Cerebellar cortex (tissue), 1 donor: ENCODE data around the gene TMSB4X.
A peak's percentile ranks its signal among the peaks of the same experiment; 100 is the strongest.
"Not testable (repeated sequence)": the region's sequence is repeated elsewhere in the genome, so short reads cannot be mapped to it uniquely, and the experiment has no call there.

ENCODE experiments used
- DNase-seq: peaks from one replicate; pipeline ENCODE4 v3.0.0-alpha.2; 2015; ENCODE audit warnings: low spot score

The TMSB4X gene

DNA sequence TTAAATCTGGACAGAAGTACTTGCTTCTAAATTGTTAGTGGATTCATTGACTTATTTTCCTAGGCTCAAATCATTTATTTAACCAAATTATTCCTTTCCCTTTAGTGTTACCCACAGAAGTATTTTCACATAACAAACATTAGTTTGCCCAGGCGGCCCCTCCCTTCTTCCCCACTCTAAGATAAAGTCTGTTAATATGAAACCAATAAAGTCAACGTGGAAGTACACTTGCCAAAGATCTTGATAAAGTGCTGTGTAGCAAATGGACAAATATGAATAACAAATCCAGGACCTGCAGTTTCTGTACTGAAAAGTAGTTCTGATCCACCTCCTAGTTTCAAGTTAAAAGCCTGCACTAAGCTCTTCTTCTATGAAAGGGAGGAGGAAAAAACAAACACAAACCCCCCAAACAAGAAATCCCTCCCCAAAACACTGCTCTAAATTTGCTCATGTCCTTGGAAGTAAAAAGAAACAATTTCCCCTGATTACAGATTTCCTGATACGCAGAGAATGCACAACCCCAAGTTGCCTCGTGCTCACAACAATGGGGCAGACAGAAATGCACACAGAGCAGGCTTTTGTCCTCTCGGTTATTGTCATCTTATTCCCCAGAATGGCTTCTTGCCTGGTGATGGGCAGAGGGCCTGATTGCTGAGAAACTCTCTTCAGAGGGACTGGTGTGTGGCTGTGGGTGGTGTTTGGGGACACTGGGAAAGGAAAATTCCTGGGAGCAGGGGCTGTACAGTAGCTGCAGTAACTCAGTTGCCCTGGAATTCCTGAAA lies 23.2 kb downstream of the TMSB4X start:
- DNase-seq = no peak

DNA sequence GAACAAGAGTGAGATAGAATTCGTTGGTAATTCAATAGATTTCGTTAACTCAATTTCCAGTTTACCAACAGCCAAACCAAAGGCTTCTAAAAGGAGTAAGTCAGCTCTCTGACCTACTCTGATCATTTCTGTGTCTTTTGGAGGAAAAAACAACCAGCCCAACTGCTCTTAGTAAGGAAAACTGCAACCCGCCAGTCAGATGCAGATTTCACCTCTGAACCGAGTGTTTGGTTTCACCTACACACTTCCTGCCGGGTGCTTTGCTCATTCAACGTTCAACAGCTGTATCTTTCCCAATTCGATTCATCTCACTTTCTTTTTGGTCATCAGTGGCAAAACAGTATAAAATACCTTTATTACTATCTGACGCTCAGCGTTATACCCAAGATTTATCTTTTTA lies 24.5 kb downstream of the TMSB4X start:
- DNase-seq = no peak

DNA sequence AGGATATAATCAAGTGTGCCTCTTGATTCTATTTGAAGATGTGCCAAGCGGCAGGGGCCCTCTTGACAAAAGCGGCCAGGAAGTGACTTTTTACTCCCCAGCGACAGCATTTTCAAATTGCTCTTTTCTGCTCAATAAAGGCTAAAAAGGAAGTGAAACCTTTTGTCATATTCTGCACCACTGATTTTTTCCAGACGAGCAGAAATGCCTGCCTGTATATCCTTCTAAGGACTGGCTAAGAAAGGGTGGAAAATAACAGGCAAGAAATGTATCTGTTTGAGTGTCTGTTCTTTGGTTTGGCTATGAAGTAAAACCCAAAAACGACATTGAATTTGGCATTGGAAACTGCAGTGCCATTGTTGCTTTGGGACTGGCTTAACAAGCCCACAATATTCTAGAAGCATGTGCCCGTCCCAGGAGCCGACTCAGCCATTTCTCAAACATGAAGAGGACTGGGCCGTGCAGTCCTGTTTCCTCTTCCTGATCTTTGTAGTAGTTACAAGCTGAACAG lies 25.4 kb downstream of the TMSB4X start:
- no peak for DNase-seq

DNA sequence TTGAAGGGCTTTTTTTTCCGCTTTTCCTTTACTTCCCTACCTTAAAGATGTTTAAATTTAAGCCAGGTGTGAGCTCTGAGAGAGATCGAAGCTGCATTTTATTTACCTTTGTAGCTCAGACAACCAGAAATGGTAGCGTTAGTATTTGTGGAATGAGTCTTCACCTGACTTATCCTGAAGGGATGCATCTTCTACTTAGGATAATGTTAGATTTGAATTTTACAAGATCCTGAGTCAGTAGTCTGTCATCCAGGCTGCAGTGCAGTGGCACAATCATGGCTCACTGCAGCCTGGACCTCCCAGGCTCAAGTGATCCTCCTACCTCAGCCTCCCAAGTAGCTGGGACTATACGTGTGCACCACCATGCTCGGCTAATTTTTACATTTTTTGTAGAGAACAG lies 26.2 kb downstream of the TMSB4X start:
- no peak for DNase-seq

DNA sequence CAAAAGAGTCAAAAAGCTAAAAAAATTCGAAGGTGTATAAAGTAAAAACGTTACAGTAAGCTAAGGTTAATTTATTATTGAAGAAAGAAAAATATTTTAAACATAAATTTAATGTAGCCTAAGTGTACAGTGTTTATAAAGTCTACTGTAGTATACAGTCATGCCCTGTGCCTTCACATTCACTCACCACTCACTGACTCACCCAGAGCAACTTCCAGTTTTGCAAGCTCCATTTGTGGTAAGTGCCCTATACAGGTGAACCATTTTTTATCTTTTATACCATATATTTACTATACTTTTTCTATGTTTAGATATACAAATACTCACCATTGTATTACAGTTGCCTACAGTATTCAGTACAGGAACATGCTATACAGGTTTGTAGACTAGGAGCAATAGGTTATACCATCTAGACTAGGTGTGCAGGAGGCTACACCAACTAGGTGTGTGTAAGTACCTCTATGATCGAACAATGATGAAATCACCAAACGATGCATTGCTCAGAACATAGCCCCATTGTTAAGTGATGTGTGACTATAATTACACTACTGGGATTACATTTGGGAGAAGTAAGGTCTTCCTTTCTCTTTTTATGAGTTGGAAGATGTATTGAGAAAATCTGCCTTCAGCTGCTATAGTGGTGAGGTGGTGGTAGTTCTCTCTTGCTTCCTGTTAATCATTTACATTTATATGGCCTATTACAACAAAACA lies 27.2 kb downstream of the TMSB4X start:
- no peak for DNase-seq

DNA sequence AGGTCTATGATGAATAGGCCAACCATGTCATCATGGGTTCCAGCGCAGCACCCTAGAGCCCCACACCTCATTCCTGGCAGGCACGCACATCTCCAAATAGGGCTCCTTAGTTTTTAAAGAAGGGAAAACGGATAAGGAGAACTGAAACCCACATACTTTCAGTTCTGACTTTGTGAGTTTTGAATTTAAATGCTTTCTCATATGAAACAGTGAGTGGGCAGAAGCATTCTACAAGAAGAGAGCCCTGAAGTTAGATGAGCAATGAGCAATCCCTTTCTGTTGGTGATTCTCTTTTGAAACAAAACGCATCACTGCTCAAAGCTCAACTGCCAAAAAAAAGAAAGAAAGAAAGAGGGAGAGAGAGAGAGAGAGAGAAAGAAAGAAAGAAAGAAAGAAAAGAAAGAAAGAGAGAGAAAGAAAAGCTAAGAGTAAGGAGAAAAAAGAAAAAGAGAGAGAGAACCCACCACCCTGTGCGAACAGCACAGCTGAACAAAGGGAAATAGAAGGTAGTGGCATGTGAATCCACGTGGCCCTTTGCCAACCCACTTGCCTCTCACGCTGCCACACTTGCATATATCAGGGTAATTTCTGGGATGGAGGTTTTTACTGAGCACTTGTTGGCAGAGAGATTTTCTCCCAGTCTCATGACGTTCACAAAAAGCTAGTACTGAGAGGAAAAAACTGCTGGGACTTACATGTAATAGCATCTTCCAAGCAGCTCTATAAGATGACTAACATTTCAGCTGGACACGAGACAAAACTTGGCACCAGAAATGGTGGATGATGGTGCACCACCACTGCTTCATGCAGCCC lies 31.0 kb downstream of the TMSB4X start:
- no peak for DNase-seq

DNA sequence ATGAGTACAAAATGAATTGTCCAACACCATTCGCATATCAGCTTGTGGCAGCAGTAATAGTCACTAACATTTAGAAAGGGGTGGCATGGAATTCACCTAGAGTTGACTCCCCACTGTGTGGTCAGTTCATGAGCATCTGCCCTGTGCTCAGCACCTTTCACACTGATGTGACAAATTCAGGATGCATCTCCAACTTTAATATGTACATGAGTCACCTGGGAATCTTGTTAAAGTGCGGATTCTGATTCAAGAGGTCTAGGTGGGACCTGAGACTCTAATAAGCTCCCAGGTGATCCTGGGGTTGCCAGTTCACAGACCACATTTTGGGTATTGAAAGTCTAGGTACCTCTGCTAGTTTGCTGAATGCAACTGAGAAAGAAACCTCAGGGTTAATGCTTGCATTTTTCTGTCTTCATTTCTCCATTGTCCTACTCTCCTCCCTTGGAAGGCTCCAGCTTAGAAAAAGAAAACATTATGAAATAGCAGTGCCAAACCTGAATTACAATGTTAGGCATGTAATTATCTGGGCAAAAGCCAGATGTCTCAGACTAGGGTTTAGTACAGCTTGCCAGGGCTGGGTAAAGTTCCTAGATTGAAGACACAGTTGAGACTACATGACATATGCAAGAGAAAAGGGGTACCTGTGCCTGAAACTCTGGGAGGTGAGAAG lies 32.7 kb downstream of the TMSB4X start:
- DNase-seq = no peak

DNA sequence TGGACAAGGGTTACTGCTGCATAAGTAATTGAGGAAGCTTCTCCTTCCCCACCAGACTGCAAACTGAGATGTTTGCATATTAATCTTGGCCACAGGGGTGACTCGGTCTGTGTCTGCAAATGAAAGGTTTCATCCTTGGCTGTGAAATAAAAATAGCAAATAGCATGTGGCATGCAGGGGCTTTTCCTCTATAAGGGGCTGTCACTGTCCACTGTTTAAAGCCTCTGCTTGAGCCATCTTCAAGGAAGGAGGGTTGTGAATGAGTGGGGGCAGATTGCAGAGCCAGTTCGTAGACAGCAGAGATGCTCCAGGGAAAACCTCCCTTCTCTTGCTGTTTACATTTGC lies 33.3 kb downstream of the TMSB4X start:
- DNase-seq = no peak

DNA sequence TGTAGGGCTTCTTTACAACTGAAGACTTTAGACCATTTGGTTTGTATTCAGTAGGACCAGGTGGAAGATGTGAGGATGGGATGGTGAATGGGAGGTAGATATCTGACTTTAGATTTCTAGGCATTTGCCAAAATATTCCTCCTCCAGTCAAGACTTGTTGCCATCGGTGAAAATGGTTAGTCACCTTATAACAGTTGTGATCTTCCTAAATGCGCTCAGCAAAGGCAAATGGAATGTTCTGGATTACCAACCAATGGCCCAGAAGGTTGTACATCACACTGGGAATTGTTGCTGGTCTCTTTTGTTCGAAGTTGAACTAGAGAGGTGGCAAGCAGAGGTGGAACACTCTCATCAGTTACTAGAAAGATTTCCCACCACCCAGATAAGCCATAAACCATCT lies 33.9 kb downstream of the TMSB4X start:
- DNase-seq = no peak

DNA sequence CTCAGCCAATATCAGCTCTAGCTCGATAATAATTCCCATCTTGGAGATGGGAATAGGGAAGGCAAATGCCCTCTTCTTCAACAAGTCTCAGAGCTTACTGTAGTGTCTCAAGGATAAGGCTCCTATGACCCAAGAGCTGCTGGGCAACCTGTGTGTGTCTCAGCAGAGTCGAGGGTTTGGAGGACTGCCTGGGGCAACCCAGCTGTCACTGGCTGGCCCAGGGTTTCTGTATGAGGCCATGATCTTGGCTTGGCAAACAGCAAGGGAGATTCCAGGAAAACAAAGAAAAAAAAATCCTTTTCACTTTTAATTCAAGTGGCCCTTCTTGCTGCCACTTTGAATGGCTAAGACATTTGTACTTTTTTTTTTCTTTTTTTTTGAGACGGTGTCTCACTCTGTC lies 34.4 kb downstream of the TMSB4X start:
- DNase-seq = peak; percentile 6

DNA sequence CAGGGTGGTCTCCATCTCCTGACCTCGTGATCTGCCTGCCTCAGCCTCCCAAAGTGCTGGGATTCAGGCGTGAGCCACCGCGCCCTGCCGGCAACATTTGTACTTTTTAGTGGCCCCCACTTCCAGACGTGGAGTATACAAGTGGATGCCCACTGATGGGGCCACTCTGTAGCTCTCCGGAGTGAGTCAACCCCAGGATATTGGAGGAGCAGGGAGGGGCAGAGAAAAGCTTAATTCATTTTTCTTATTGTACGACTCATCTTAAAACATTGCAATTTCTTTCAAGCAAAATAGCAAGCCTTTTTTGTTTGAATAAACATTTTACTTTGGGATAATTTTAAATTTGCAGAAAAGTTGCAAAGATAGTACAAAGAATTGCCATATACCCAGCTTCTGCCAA lies 34.9 kb downstream of the TMSB4X start:
- DNase-seq = no peak

DNA sequence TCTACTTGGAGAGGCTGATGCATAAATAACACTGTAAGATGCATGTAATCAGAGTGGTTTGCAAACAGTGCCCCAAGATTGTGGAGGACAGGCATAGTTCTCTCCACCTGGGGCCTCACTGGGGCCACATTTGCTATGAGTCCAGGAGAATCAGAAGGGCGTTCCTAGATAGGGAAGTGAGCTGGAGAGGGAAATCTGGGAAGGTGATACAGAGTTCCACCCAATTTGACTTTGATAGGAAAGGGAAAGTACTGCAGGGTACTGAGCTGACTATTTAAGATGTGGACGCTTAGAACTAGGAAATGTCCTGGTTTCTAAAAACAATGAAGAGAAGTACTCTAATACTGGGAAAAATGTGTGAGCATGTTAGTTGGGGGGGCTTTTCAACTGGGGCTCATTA lies 35.6 kb downstream of the TMSB4X start:
- no peak for DNase-seq

DNA sequence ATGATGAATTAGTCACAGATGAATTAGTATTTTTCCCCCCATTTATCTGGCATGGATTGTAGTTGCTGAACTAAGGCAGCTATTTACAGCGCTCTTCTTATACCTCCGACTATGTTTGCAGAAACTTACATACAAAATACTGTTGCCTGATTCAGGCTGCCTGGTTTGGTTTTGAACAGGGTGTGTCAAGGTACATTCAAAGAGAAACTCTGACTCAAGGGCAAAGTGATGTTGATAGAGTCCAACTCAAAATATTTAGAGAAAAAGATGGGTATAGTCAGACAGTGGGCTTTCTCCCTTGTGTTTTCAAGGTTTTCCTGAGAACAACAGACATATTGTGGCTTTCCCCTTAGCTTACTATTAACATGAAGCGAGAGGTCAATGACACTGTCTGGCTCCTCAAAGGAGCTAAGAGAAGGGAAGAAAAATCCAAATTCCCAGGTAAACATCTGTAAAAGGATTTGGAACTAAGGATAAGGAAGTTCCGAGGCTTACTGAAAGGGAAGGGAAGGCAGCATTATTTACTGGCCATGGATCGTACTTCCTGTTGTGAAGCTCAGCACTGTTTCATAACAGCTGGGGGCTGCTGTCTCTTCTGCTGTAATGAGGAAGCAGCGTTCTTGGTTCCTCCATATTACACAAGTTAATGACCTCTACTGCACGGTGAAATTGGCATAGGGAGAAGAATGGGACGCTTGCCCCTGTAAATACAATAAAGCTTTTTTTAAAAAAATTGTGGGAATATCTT lies 38.6 kb downstream of the TMSB4X start:
- DNase-seq = no peak

DNA sequence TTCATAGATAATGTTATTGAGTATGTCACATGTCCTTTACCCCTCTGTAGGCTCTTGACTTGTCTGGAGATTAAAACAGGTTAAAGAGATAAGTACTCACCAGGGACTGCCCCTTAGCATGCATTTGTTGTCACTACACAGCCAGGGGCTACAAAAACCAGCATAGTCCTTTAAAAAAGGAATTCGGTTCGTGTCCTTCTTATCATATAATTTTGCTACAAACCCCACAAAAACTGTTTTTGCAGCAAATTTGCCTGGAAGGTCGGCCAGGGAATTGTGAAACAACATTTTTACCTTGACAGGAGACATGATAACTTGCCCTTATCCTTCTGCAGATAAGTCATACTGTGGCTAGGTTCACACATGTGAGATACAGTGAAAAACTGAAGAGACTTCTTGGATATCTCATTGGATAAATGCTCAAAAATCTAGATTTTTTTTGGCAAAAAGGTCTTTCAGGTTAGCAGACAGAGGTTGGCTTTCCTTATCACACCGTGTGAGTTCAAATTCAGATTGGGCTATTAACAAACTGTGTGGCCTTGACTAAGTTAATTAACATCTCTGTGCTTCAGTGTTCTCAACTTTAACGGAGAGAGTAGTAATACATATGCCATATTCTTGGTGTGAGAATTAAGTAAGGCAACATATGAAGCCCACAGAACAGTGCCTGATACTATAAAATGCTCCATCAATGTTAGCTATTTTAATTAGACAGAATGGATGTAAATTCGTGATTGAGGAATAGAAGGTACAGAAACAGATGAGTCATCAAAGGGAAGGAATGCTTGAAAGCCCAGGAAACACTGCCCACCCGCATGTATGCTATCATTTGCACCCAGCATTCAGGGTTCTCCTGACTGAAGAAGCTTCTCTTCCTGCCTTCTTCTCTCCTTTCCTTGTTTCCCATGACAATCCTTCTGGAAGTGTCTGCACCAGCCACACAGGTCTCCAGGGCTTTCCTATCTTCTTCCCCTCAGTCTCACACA lies 39.5 kb downstream of the TMSB4X start:
- no peak for DNase-seq

DNA sequence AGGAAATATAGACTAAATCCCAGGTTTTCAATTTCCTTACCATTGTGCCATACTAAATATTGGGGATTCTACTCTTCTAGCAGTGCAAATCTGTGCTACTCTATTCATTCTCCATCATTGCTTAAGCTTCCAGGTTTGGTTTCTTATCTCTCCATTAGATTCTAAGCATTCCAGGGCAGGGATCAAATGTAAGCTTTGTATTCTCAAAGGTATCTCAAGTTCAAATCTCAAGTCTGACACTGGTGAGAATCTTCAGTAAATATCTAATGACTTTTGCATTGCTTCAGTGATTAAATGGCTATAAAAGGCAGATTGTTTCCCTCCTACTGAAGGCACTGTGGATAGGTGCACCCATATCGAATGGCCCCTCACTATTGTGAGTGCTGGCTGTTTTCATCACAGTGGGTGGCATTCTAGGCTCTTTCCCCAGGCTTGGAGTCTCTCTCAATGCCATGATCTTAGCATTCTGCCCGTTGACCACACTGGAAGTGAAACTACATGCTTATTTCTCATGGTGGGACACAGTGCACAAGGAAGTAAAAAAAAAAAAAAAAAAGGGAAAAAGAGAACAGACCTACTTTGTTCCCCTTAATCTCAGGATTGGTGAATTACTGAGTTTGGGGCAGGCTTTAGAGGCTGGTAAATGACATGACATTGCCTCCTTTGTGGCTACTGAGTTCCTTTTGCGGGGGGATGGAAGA lies 40.8 kb downstream of the TMSB4X start:
- DNase-seq = no peak

DNA sequence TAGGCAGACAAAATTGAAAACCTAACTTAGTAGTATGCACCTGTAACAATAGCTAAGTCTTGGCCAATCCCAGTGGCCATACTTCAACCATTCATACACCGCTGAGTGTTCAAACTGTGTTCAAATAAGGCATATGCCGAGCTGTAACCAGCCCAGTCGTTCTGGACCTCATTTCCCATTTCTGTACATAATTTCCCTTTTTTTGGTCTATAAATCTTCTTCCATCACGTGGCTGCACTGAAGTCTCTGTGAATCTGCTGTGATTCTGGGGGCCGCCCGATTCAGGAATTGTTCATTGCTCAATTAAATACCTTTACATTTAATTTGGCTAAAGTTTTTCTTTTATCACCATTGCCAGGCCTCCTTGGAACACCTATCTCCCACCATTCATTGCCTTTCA lies 41.8 kb downstream of the TMSB4X start:
- not testable (repeated sequence) for DNase-seq

DNA sequence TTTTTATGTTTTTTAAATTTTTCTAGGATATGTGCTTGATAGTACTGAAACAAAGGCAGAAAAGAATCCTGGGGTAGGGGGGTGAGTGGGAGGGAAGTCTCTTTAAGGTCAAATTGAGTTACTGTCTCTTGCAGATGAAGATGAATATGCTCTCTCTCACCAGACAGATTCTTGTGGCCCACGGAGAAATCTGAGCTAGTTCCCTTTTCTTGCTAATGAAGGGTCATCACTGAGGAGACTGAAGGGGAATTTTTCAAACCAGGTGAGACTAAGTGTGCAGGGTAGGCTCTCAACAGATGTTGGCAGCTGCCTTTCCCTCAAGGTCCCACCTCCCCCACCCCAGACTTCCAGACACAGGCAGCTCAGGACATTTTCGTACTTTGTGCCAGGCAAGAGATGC lies 48.0 kb downstream of the TMSB4X start:
- DNase-seq = no peak

DNA sequence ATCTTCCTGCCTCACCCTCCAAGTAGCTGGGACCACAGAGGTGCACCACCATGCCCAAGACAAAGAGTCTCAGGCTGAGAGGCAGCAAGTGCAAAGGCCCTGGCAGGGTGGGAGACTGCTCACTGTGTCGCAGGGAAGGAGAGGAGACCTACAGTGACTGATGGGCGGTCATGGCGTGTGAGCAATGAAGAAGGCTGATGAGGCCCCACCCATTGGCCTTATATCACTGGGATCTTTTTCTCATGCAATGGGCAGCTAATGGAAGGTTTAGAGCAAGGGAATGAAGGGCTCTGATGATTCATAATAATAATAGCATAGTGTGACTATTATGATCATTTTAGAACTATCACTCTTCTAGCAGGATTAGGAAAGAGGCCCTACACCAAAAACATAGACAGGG lies 48.7 kb downstream of the TMSB4X start:
- no peak for DNase-seq

DNA sequence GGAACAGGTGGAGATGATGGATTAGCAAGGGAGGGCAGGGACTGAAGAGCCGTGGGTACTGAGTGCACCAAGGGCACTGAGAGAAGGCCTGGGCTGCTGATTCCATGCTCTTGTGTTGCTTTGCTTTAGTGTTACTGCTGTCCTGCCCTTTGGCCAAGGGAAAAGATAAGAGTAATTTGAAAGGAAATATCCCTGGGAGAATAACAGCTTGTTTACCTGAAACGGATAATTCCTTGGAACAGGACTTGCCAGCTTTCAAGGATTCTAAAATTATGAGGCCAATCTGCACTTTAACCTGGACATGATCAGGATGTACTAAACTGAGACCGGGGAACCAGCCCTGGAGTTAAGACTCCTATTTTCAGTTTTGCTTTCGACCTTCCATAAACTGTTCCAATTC lies 49.1 kb downstream of the TMSB4X start:
- DNase-seq = no peak

DNA sequence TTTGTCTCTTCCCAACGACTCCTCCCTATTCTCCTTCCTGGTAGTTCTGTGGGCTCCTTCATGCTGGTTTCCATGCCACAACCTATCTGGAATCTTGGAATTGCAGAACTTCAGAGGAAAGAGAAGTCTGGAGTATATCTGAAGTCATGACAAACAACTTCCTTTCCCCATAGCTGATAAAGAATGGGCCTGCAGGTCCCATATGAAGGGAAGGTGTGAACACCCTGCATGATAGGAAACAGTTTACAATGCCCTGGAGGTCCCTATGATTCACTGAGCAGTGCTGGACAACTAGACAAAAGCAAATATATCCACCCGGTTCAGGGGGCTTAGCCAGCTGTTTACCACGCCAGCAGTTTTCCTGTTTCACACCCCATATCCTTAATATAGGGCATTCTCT lies 50.1 kb downstream of the TMSB4X start:
- DNase-seq = no peak
